H1 (cell line): ENCODE results near the gene SRSF9. TPM values are rescaled to one million over a fixed set of nuclear protein-coding genes. Genes with fewer than 3 reads are reported as not detected.

ENCODE experiments used
- CTCF ChIA-PET: fragments of 300-600 bp; sonication (Branson Sonifier 250); formaldehyde crosslinking; loops from one replicate; lab custom pipeline; 2021; ENCODE audit not compliant: partially characterized antibody; lab: Charles Lee
- POLR2A ChIA-PET: fragments of 300-600 bp; sonication (Branson Sonifier 250); formaldehyde crosslinking; loops from one replicate; lab custom pipeline; 2021; ENCODE audit warnings: inconsistent platforms; ENCODE audit not compliant: partially characterized antibody; lab: Charles Lee
- DNase-seq, 2 experiments: peaks; one replicate each; pipeline versions ENCODE4 v3.0.0 to v3.0.0-alpha.2; 2010 to 2022; ENCODE audit warnings: low spot score in 2 of 2, low read depth in 1 of 2, mixed read lengths in 1 of 2
- FAIRE-seq: peaks from 2 replicates; lab custom pipeline; 2011; peaks lifted over from hg19 to GRCh38; lab: Jason Lieb, UNC
- H2AFZ ChIP-seq: 2 replicates; pipeline ENCODE4 v1.8.1; 2012; ENCODE audit warnings: low read length, inconsistent platforms
- H2AK5ac ChIP-seq: 2 replicates; pipeline ENCODE4 v1.6.1; 2013; ENCODE audit warnings: low read depth, low read length
- H2BK120ac ChIP-seq: replicated peaks from 2 replicates; pipeline ENCODE3; 2013; ENCODE audit warnings: low read depth, low read length, inconsistent platforms
- H2BK12ac ChIP-seq: 2 replicates; pipeline ENCODE4 v1.6.1; 2013; ENCODE audit warnings: low read depth, low read length
- H2BK15ac ChIP-seq: 2 replicates; pipeline ENCODE4 v1.6.1; 2013; ENCODE audit warnings: low read length
- H2BK20ac ChIP-seq: 2 replicates; pipeline ENCODE4 v1.6.1; 2013; ENCODE audit warnings: low read length
- H2BK5ac ChIP-seq: 2 replicates; pipeline ENCODE4 v1.6.1; 2013; ENCODE audit warnings: low read depth, low read length
- H3K14ac ChIP-seq: 2 replicates; pipeline ENCODE4 v1.6.1; 2013; ENCODE audit warnings: inconsistent platforms; ENCODE audit not compliant: insufficient read length
- H3K18ac ChIP-seq: 2 replicates; pipeline ENCODE4 v1.6.1; 2013; ENCODE audit warnings: low read length; ENCODE audit errors: extremely low read depth
- H3K23ac ChIP-seq: 2 replicates; pipeline ENCODE4 v1.6.1; 2013; ENCODE audit warnings: inconsistent platforms; ENCODE audit not compliant: insufficient read length
- H3K23me2 ChIP-seq: 2 replicates; pipeline ENCODE4 v1.6.1; 2013; ENCODE audit warnings: low read depth, low read length
- H3K27ac ChIP-seq: 2 replicates; pipeline ENCODE4 v1.6.1; 2011; ENCODE audit warnings: low read depth, low read length, inconsistent platforms
- H3K27me3 ChIP-seq, 4 experiments: replicated peaks in 1 of 4; 1 replicate in 1 of 4; 2 replicates in 3 of 4; pipeline versions ENCODE4 v1.6.1 to v1.8.1; 2011 to 2013; ENCODE audit warnings: low read length in 3 of 4, mild to moderate bottlenecking in 3 of 4, inconsistent platforms in 2 of 4, mixed read lengths in 2 of 4, moderate library complexity in 1 of 4; ENCODE audit not compliant: control insufficient read depth in 3 of 4, insufficient read depth in 3 of 4; ENCODE audit errors: extremely low read depth in 1 of 4
- H3K36me3 ChIP-seq, 4 experiments: 2 replicates each; pipeline versions ENCODE4 v1.6.1 to v1.8.1; 2011 to 2013; ENCODE audit warnings: mild to moderate bottlenecking in 4 of 4, low read length in 3 of 4, moderate library complexity in 2 of 4, control low read depth in 1 of 4, inconsistent platforms in 1 of 4; ENCODE audit not compliant: insufficient read depth in 4 of 4, control insufficient read depth in 2 of 4
- H3K4ac ChIP-seq: replicated peaks from 2 replicates; pipeline ENCODE3; 2013; ENCODE audit warnings: low read length, low read depth, mixed read lengths, inconsistent platforms; ENCODE audit not compliant: insufficient read length
- H3K4me1 ChIP-seq, 4 experiments: replicated peaks in 1 of 4; 1 replicate in 1 of 4; 2 replicates in 3 of 4; pipeline versions ENCODE4 v1.6.1 to v1.8.1; 2011 to 2013; ENCODE audit warnings: low read length in 3 of 4, inconsistent platforms in 2 of 4, mixed read lengths in 1 of 4; ENCODE audit not compliant: insufficient read depth in 4 of 4, control insufficient read depth in 3 of 4
- H3K4me2 ChIP-seq, 2 experiments: 2 replicates each; pipeline versions ENCODE4 v1.6.1 to v1.8.1; 2011 to 2013; ENCODE audit warnings: low read depth in 2 of 2, low read length in 2 of 2, control low read depth in 1 of 2, inconsistent platforms in 1 of 2, mild to moderate bottlenecking in 1 of 2; ENCODE audit not compliant: insufficient read depth in 1 of 2
- H3K4me3 ChIP-seq, 4 experiments: fragments of 200-600, 300-600 bp in 1 of 4; sonication (generic), shearing (Covaris generic), sonication (Bioruptor Twin) in 1 of 4; 2 replicates each; pipeline versions ENCODE4 v1.5.1 to v1.8.1; 2011 to 2016; ENCODE audit warnings: low read length in 4 of 4, low read depth in 3 of 4, control low read depth in 2 of 4, inconsistent platforms in 2 of 4, mild to moderate bottlenecking in 2 of 4, mixed read lengths in 1 of 4, moderate library complexity in 1 of 4; ENCODE audit not compliant: insufficient read depth in 2 of 4; ENCODE audit errors: extremely low read depth in 1 of 4
- H3K56ac ChIP-seq: replicated peaks from 2 replicates; pipeline ENCODE3; 2013; ENCODE audit warnings: low read depth, mild to moderate bottlenecking, mixed read lengths, low read length, inconsistent platforms; ENCODE audit not compliant: insufficient read length
- H3K79me1 ChIP-seq: 2 replicates; pipeline ENCODE4 v1.6.1; 2013; ENCODE audit warnings: low read depth, low read length, control low read depth
- H3K79me2 ChIP-seq, 2 experiments: 2 replicates each; pipeline versions ENCODE4 v1.6.1 to v1.8.1; 2012 to 2013; ENCODE audit warnings: low read length in 2 of 2, mild to moderate bottlenecking in 2 of 2, inconsistent platforms in 1 of 2; ENCODE audit not compliant: insufficient read depth in 2 of 2, control insufficient read depth in 1 of 2
- H3K9ac ChIP-seq, 4 experiments: replicated peaks in 1 of 4; 1 replicate in 1 of 4; 2 replicates in 3 of 4; pipeline versions ENCODE4 v1.6.1 to v1.8.1; 2011 to 2013; ENCODE audit warnings: low read depth in 3 of 4, low read length in 3 of 4, control low read depth in 2 of 4, mild to moderate bottlenecking in 2 of 4, moderate library complexity in 2 of 4, inconsistent platforms in 1 of 4; ENCODE audit errors: extremely low read depth in 1 of 4
- H3K9me3 ChIP-seq, 2 experiments: 2 replicates each; pipeline versions ENCODE4 v1.6.1 to v1.8.1; 2012 to 2013; ENCODE audit warnings: mild to moderate bottlenecking in 2 of 2, moderate library complexity in 2 of 2, control low read depth in 1 of 2, inconsistent platforms in 1 of 2, low read depth in 1 of 2, low read length in 1 of 2, mixed read lengths in 1 of 2; ENCODE audit not compliant: insufficient read depth in 2 of 2
- H4K20me1 ChIP-seq, 2 experiments: replicated peaks in 1 of 2; 2 replicates each; pipeline versions ENCODE3 to v1.8.1; 2011 to 2013; ENCODE audit warnings: inconsistent platforms in 2 of 2, low read length in 2 of 2, mild to moderate bottlenecking in 1 of 2; ENCODE audit not compliant: insufficient read depth in 2 of 2, control insufficient read depth in 1 of 2
- H4K5ac ChIP-seq: 2 replicates; pipeline ENCODE4 v1.6.1; 2013; ENCODE audit warnings: low read length, low read depth, mixed read lengths, inconsistent platforms; ENCODE audit not compliant: insufficient read length
- H4K8ac ChIP-seq: 2 replicates; pipeline ENCODE4 v1.8.0; 2013; ENCODE audit warnings: mild to moderate bottlenecking, moderate library complexity, low read length, inconsistent platforms; ENCODE audit not compliant: insufficient read depth; ENCODE audit errors: extremely low read depth
- H4K91ac ChIP-seq: replicated peaks from 2 replicates; pipeline ENCODE3; 2013; ENCODE audit warnings: low read length, mixed read lengths, inconsistent platforms; ENCODE audit not compliant: insufficient read length
- CBX5 ChIP-seq: fragments of 300-800, 300-1000 bp; sonication (generic); IDR thresholded peaks from 2 replicates; pipeline ENCODE4 v1.7.1; 2016; ENCODE audit warnings: antibody characterized with exemption, low read length, low read depth
- EGR1 ChIP-seq: IDR thresholded peaks from 2 replicates; pipeline ENCODE4 v1.6.1; 2011; ENCODE audit warnings: low read depth, low read length, borderline replicate concordance
- FOSL1 ChIP-seq: IDR thresholded peaks from 2 replicates; pipeline ENCODE4 v1.6.1; 2011; ENCODE audit warnings: mild to moderate bottlenecking, low read depth, low read length, moderate library complexity; ENCODE audit not compliant: insufficient read depth
- GABPA ChIP-seq: IDR thresholded peaks from 2 replicates; pipeline ENCODE4 v1.6.1; 2011; ENCODE audit warnings: mild to moderate bottlenecking, low read length, moderate library complexity, borderline replicate concordance; ENCODE audit not compliant: insufficient read depth
- KDM4A ChIP-seq: IDR thresholded peaks from one replicate; pipeline ENCODE4 v1.7.1; 2012; ENCODE audit warnings: low read depth, mild to moderate bottlenecking, moderate library complexity, low read length, inconsistent platforms; ENCODE audit not compliant: severe bottlenecking
- PHF8 ChIP-seq: fragments of 200-600 bp; sonication (generic); conservative IDR thresholded peaks from 2 replicates; pipeline ENCODE4 v1.7.1; 2012; ENCODE audit warnings: low read depth, mild to moderate bottlenecking, inconsistent platforms, low read length, moderate library complexity
- POLR2AphosphoS5 ChIP-seq: IDR thresholded peaks from 2 replicates; pipeline ENCODE4 v1.6.1; 2011; ENCODE audit warnings: low read depth, low read length
- POU5F1 ChIP-seq: IDR thresholded peaks from 2 replicates; pipeline ENCODE4 v1.6.1; 2011; ENCODE audit warnings: low read depth, mild to moderate bottlenecking, low read length, moderate library complexity
- TBP ChIP-seq: IDR thresholded peaks from 2 replicates; pipeline ENCODE4 v1.6.1; 2011; ENCODE audit warnings: low read depth, low read length, improper control_type of control experiment
- WGBS, 2 experiments: shearing (Covaris generic) in 1 of 2; methylation state at CpG; one replicate each; pipeline versions ENCODE4 v1.1.6 to v1.1.7; 2013 to 2015; ENCODE audit warnings: low lambda C conversion rate in 2 of 2, mixed read lengths in 2 of 2, inconsistent platforms in 1 of 2, low coverage in 1 of 2, missing lambda C conversion rate in 1 of 2; ENCODE audit not compliant: insufficient replicate concordance in 2 of 2, insufficient coverage in 1 of 2, insufficient read length in 1 of 2; ENCODE audit errors: extremely low coverage in 1 of 2, missing lambda C conversion rate in 1 of 2; 5-methylcytosine and 5-hydroxymethylcytosine counted together
- polyA plus RNA-seq, 7 experiments: library from polyadenylated mRNA; depleted of rRNA in 3 of 7; stranded (reverse) in 5 of 7; unstranded in 2 of 7; fragments of >200 nt in 5 of 7; fragments of 200-250 nt in 2 of 7; gene quantifications; 1 replicate in 5 of 7; 2 replicates in 1 of 7; 4 replicates in 1 of 7; pipeline versions ENCODE4 v1.2.1 to v1.2.3, GENCODE V29; 2011 to 2013; ENCODE audit warnings: missing spikeins in 2 of 7, mixed read lengths in 2 of 7
- total RNA-seq: library from RNA; stranded (reverse); fragmentation: NEBNext Ultra II Directional; extraction: Animal tissue kit (Norgen Biotek cat#: 25700); gene quantifications from 2 replicates; pipeline ENCODE4 v1.2.1, GENCODE V29; 2021
- TF ChIP-seq, protein P1 (sequence below): IDR thresholded peaks from 2 replicates; pipeline ENCODE4 v1.6.1; 2011; ENCODE audit warnings: low read length, improper control_type of control experiment

The SRSF9 gene
- total and polyA plus RNA-seq, 2 of the 8 experiments (the other 6 are each of a cell fraction or from before 2014, with no cell fraction given) = 172 to 304 TPM

DNA sequence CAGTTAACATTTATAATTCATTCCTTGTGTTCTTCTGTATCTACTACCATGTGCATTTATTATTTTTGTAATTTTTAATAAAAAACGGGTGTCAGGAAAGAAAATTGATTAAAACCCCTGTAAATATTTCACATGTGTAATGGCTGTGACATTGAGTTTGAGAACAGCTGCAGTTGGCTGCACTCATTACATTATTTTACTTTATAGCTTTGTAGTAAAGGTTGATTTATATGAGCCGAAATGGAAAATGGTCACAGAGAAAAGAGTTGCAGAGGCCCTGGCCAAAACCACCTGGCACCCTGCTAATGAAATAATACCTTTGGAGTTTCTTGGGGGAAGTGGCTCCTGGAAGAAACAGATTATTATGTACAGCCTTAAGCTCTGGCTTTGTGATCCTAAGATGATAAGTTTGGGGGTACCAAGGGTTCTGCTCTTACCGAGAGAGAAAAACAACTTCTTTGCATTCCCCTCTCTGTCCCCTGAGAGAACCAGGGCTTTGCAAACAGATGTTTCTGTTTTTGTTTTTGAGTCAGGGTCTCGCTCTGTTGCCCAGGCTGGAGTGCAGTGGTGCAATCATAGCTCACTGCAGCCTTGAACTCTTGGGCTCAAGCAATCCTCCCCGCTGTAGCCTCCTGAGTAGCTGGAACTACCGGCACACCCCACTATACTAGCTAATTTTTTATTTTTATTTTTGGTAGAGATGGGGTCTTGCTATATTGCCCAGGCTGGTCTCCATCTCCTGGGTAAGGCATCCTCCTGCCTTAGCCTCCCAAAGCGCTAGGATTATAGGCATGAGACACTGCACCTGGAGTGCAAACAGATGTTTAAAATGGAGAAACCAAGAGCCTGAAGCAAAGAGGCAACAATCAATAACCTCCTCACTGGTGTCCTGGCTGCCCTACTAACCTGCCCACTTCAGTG lies 16.7 kb upstream of the SRSF9 start:
- H2AFZ ChIP-seq = no peak overlapping the region
- no peaks in the 10 kb centered on the region for H3K79me2 ChIP-seq
- H3K23ac ChIP-seq = no peak overlapping the region
- H4K20me1 ChIP-seq = no peaks in the 10 kb centered on the region
- H3K23me2 ChIP-seq = no peaks in the 10 kb centered on the region
- no peak for FAIRE-seq
- WGBS, 2 experiments = 89% methylated on average over 7 of the region's 7 CpGs; no CpG with 5 or more reads in 1 of the 2 experiments
- no peak overlapping the region for H3K18ac ChIP-seq
- H3K27ac ChIP-seq = no peak overlapping the region
- H3K9ac ChIP-seq = no peak overlapping the region
- no peaks in the 10 kb centered on the region; a peak in 1 of 7 replicates for H3K27me3 ChIP-seq
- H2AK5ac ChIP-seq = no peak overlapping the region
- H3K9me3 ChIP-seq = no peaks in the 10 kb centered on the region; a peak in 1 of 4 replicates
- no peak overlapping the region for H4K8ac ChIP-seq
- no peak overlapping the region for H3K4ac ChIP-seq
- H2BK20ac ChIP-seq = no peak overlapping the region
- H4K5ac ChIP-seq = no peak overlapping the region
- H3K36me3 ChIP-seq = peaks cover 0 to 2% (median 0%) of the 10 kb centered on the region in 4 experiments; a peak in 2 of 8 replicates
- no peak for DNase-seq
- no peak overlapping the region for H2BK15ac ChIP-seq
- POLR2A ChIA-PET = interaction anchor here (1.9 kb wide), 1 partner anchor 17 kb away, joined by 5 read pairs; no protein-coding TSS in a partner anchor
- H4K91ac ChIP-seq = no peak overlapping the region
- no peak overlapping the region for H3K4me2 ChIP-seq
- no peak overlapping the region for H2BK12ac ChIP-seq
- CTCF ChIA-PET = interaction anchor here (0.6 to 1.4 kb wide), 6 partner anchors 8 to 129 kb away, joined by 3 to 5 read pairs (median 3); partner anchors contain the start of gene SRSF9
- H2BK120ac ChIP-seq = no peak overlapping the region
- peaks cover 2% of the 10 kb centered on the region; the same call in 1 of the 2 replicates for H3K79me1 ChIP-seq
- no peaks in the 10 kb centered on the region for H3K4me1 ChIP-seq
- no peak overlapping the region for H3K4me3 ChIP-seq
- no peak overlapping the region for H3K56ac ChIP-seq
- H3K14ac ChIP-seq = no peak overlapping the region
- no peak overlapping the region for H2BK5ac ChIP-seq
- TF ChIP-seq POLR2AphosphoS5 (no peak), FOSL1 (no peak), POU5F1 (no peak), EGR1 (no peak), TBP (no peak), KDM4A (no peak), CBX5 (no peak), PHF8 (no peak), GABPA (no peak)
- TF ChIP-seq, protein P1, sequence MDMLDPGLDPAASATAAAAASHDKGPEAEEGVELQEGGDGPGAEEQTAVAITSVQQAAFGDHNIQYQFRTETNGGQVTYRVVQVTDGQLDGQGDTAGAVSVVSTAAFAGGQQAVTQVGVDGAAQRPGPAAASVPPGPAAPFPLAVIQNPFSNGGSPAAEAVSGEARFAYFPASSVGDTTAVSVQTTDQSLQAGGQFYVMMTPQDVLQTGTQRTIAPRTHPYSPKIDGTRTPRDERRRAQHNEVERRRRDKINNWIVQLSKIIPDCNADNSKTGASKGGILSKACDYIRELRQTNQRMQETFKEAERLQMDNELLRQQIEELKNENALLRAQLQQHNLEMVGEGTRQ = no peak
